Vagina (tissue), 2 donors: ENCODE results near the gene EVA1C. TPM values are rescaled to one million over a fixed set of nuclear protein-coding genes. Genes with fewer than 3 reads are reported as not detected.
A peak's percentile ranks its signal among the peaks of the same experiment; 100 is the strongest.

ENCODE experiments used
- DNase-seq, 2 donors: peaks; one replicate each; pipeline ENCODE4 v3.0.0-alpha.2; 2017; ENCODE audit errors: extremely low spot score in 2 of 2
- H3K27ac ChIP-seq: fragments of 200-600 bp; sonication (generic); one replicate; pipeline ENCODE4 v1.5.1; 2019
- H3K27me3 ChIP-seq: fragments of 200-600 bp; sonication (generic); one replicate; pipeline ENCODE4 v1.5.1; 2019
- H3K36me3 ChIP-seq, 2 donors: fragments of 200-600 bp; sonication (generic); one replicate each; pipeline ENCODE4 v1.5.1; 2017 to 2019
- H3K4me1 ChIP-seq: fragments of 200-600 bp; sonication (generic); one replicate; pipeline ENCODE4 v1.5.1; 2019
- H3K4me3 ChIP-seq, 2 donors: fragments of 200-600 bp; sonication (generic); 1 replicate in 1 of 2; 2 replicates in 1 of 2; pipeline ENCODE4 v1.5.1; 2016 to 2019
- H3K9me3 ChIP-seq: fragments of 200-600 bp; sonication (generic); one replicate; pipeline ENCODE4 v1.5.1; 2019
- CTCF ChIP-seq, 3 experiments: fragments of 450-650 bp in 2 of 3; fragments of 200-600 bp in 1 of 3; sonication (generic) in 1 of 3; IDR thresholded peaks; one replicate each; pipeline ENCODE4 v1.5.1; 2017 to 2019; ENCODE audit warnings: antibody characterized with exemption in 3 of 3, mild to moderate bottlenecking in 2 of 3, moderate library complexity in 2 of 3
- POLR2A ChIP-seq, 2 donors: fragments of 450-650 bp; IDR thresholded peaks; one replicate each; pipeline ENCODE4 v1.6.1; 2017; ENCODE audit warnings: antibody characterized with exemption in 2 of 2, mild to moderate bottlenecking in 2 of 2, moderate library complexity in 2 of 2
- POLR2AphosphoS5 ChIP-seq, 2 donors: sonication (generic); formaldehyde crosslinking; IDR thresholded peaks; one replicate each; pipeline ENCODE4 v1.9.0; 2017; ENCODE audit warnings: antibody characterized with exemption in 2 of 2, mild to moderate bottlenecking in 2 of 2, low read depth in 1 of 2; ENCODE audit not compliant: insufficient read depth in 1 of 2
- intact Hi-C: fragments of 100-400 bp; cut with DNase I; formaldehyde crosslinking; loops from one replicate; pipeline ENCODE4 v1.15.1; 2023
- total RNA-seq: library from RNA; depleted of rRNA; stranded (reverse); fragments of >200 nt; gene quantifications from one replicate; pipeline ENCODE4 v1.2.3, GENCODE V29; 2016

The EVA1C gene
- total RNA-seq, 1 donor from 2014 or later = 66.5 TPM

GRCh38 chr21:32372755-32373154, 39.8 kb upstream of the EVA1C start:
- intact Hi-C loops = no loop called here
- TF ChIP-seq POLR2AphosphoS5 (IDR thresholded peaks at IDR 0.05; ENCODE audit: insufficient read depth in 1 of 2, low read depth in 1 of 2) = peak in 1 of 2 donors; percentile 71
- TF ChIP-seq CTCF (IDR thresholded peaks at IDR 0.05) = no peak
- TF ChIP-seq POLR2A (IDR thresholded peaks at IDR 0.05) = no peak
- H3K27ac ChIP-seq = peak overlapping the region; percentile 87

GRCh38 chr21:32377506-32377905, 35.0 kb upstream of the EVA1C start:
- no peak for TF ChIP-seq POLR2A (IDR thresholded peaks at IDR 0.05)
- no peak for TF ChIP-seq CTCF (IDR thresholded peaks at IDR 0.05)
- no peak for TF ChIP-seq POLR2AphosphoS5 (IDR thresholded peaks at IDR 0.05; ENCODE audit: insufficient read depth in 1 of 2, low read depth in 1 of 2)
- H3K4me3 ChIP-seq = no peak overlapping the region
- H3K36me3 ChIP-seq = peaks cover 0 to 54% of the 10 kb centered on the region in 2 donors
- peaks cover 15% of the 10 kb centered on the region for H3K4me1 ChIP-seq
- intact Hi-C loops = no loop called here
- H3K27ac ChIP-seq = no peak overlapping the region
- no peaks in the 10 kb centered on the region for H3K9me3 ChIP-seq
- DNase-seq = no peak
- H3K27me3 ChIP-seq = no peaks in the 10 kb centered on the region

More at GRCh38 chr21:32372755-32373154, 39.8 kb upstream of the EVA1C start:
- Histone ChIP-seq H3K4me1 (peaks cover 31% of the 10 kb centered on the region), H3K27me3 (no peaks in the 10 kb centered on the region), H3K9me3 (no peaks in the 10 kb centered on the region), H3K36me3 (peaks cover 0 to 28% of the 10 kb centered on the region in 2 donors), H3K4me3 (no peak overlapping the region)
- no peak for DNase-seq

GRCh38 chr21:32377991-32378390, 34.5 kb upstream of the EVA1C start:
- Histone ChIP-seq H3K36me3 (peaks cover 0 to 58% of the 10 kb centered on the region in 2 donors), H3K27me3 (no peaks in the 10 kb centered on the region), H3K27ac (no peak overlapping the region), H3K4me3 (no peak overlapping the region), H3K9me3 (no peaks in the 10 kb centered on the region), H3K4me1 (peaks cover 15% of the 10 kb centered on the region)
- intact Hi-C loops = no loop called here
- TF ChIP-seq CTCF (IDR thresholded peaks at IDR 0.05) = no peak
- TF ChIP-seq POLR2AphosphoS5 (IDR thresholded peaks at IDR 0.05; ENCODE audit: insufficient read depth in 1 of 2, low read depth in 1 of 2) = no peak
- TF ChIP-seq POLR2A (IDR thresholded peaks at IDR 0.05) = no peak
- DNase-seq = no peak

GRCh38 chr21:32378956-32379355, 33.5 kb upstream of the EVA1C start:
- H3K4me1 ChIP-seq = peaks cover 14% of the 10 kb centered on the region
- no peak overlapping the region for H3K27ac ChIP-seq
- TF ChIP-seq POLR2AphosphoS5 (IDR thresholded peaks at IDR 0.05; ENCODE audit: insufficient read depth in 1 of 2, low read depth in 1 of 2) = no peak
- TF ChIP-seq CTCF (IDR thresholded peaks at IDR 0.05) = no peak
- TF ChIP-seq POLR2A (IDR thresholded peaks at IDR 0.05) = no peak
- H3K4me3 ChIP-seq = no peak overlapping the region
- no peak for DNase-seq
- no peaks in the 10 kb centered on the region for H3K9me3 ChIP-seq
- no peaks in the 10 kb centered on the region for H3K27me3 ChIP-seq
- H3K36me3 ChIP-seq = peaks cover 0 to 68% of the 10 kb centered on the region in 2 donors
- intact Hi-C loops = no loop called here

- no peaks in the 10 kb centered on the region for H3K27me3 ChIP-seq
- DNase-seq = no peak
- H3K4me3 ChIP-seq = no peak overlapping the region
- H3K4me1 ChIP-seq = peaks cover 15% of the 10 kb centered on the region
- no peaks in the 10 kb centered on the region for H3K9me3 ChIP-seq
- H3K36me3 ChIP-seq = peaks cover 0 to 67% of the 10 kb centered on the region in 2 donors
- TF ChIP-seq CTCF (IDR thresholded peaks at IDR 0.05) = no peak
- H3K27ac ChIP-seq = peak overlapping the region; percentile 10
- intact Hi-C loops = no loop called here
Measured at GRCh38 chr21:32380940-32381339, 31.6 kb upstream of the EVA1C start.
